HG03432 (cell line): ENCODE data around the gene ZGPAT.

Source experiments
- ATAC-seq: cut with Tn5 transposase; IDR thresholded peaks from one replicate; pipeline ENCODE4 v1.9.1; 2021; ENCODE audit warnings: mild to moderate bottlenecking, moderate library complexity; ENCODE audit not compliant: unreplicated experiment

Gene ZGPAT

DNA sequence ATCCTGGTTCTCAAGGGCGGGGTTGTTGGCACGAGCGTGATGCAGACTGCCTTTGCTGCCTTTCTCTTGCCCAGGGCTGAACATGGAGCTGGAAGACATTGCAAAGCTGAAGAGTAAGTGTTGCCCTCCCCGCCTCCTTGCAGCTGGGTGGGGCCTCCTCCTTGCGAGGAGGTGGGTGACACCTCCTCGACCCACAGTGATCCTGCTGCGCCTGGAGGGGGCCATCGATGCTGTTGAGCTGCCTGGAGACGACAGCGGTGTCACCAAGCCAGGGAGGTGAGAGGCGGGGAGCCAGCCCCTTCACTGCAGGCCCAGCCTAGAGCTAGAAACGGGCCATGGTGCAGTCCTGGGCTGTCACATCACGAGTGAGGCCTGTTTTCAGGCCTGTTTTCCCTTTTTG is 29.8 kb upstream of the ZGPAT start:
- no peak for ATAC-seq

DNA sequence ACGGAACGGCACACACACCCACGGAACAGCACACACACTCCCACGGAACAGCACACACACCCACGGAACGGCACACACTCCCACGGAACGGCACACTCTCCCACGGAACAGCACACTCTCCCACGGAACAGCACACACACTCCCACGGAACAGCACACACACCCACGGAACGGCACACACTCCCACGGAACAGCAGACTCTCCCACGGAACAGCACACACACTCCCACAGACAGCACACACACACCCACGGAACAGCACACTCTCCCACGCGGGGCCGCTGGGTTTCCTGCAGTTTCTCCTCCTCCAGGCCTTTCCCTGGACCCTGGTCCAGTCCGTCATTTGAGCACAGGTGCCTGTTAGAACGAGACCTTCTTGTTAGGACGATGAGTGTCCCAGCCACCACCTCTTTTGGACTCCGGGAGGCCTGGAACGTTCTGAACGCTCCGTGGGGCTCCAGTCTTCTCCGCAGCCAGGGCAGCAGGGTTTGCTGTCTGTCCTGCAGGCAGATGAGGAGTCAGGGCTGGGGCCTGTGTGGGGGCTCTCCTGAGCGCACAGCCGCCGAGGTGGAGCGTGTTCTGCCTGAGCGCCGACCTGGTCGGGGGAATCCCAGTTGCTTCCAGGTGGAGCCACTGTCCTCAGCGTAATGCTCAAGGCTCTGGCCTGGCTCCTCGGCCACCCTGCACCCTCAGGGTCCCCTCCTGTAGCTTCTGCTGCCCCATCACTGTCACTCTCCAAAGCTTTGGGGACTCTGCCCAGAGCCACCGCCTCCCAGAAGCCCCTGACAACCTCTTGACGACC is 29.0 kb upstream of the ZGPAT start:
- no peak for ATAC-seq

DNA sequence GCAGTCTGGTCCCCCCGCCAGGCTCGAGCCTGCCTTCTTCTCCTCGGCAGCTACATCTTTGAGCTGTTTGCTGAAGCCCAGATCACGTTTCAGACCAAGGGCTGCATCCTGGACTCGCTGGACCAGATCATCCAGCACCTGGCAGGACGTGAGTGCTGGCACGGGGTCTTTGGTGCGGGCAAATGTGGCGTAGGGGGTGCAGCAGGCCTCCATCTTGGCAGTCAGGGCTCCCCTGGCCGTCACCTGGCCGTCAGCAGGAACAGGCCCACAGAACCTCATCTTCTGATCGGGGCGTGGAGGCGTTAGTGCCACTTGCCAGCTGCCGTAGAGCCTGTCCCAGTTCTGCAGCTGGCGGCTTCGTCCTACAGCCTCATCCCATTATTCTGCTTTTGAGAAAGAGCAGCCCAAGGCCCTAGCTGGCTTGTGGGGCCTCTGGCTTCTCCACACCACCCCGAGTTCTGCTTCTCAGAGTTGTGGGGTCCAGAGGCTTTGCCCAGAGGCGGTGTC is 28.0 kb upstream of the ZGPAT start:
- ATAC-seq, result no peak

DNA sequence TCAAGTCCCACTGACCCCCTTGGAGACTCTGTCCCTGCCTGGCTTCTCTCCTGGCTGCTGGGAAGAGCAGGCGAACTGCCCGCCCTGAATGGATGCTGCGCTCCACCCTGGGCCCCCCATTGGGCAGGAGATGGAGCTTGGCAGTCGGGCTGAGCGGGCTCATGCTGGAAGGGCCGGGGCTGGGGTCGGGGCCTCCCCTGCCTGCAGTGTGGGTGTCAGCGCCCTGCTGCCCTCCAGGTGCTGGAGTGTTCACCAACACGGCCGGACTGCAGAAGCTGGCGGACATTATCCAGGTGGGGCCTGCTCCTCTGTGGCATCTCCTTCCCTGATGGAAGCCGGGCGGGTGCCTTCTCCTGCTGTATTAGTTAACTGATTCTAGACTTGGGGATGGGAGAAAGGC is 27.4 kb upstream of the ZGPAT start:
- no peak for ATAC-seq

DNA sequence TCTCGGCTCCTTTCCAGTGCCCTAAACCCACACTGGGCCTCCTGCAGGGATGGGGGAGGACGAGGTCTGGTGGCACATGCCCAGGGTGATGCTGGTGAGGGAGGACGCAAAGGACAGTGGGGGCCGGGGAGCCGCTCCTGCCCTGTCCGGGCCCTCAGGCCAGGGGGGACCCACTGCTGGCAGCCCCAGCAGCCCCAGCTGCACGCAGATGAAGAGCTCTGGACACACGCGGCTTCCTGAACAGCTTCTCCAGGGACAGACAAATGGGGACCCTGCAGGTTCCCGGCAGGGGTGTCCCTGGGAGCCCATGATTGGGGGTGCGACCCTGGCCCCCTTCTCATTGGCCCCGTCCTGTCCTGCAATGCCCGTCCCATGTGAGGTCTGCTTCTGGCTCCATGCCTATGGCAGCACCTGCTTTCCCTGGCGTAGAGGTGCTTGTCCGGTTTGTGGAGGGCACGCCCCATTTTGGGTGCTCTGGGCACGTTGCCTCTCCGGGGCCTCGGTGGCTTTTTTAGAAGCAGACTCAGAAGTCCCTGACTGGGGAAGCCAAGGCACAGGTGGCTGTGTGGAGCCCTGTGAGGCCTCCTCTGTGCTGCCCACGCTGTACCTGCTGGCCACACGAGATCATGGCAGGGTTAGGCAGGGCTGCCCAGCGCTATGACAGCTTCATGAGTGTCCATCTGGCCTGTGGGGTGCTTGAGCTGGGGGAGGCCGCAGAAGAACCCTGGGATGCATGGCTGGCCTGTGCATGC is 26.8 kb upstream of the ZGPAT start:
- no peak for ATAC-seq

DNA sequence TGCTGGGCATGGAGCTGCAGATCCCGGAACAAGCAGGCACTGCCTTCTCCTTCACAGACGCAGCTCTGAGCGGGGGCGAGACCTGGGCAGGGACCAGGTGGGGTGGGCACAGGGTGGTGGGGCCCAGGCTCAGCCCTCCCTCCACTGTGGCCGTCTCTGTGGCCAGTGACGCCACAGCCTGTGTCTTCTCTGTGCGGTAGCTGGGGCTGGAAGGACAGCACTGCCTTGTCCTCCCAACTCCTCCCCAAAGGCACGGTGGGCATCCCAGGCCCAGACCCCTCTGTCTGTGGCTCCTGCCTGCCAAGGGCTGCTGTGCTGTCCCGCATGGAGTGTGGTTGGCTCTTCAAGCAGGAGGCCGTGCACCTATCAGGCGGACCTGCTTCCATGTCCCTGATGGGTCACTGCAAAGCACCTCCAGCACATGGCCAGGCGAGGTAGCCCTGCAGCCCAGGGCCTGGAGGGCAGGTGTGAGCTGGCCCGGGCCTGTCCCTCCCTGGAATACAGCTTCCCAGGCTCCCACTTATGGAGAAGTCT is 26.2 kb upstream of the ZGPAT start:
- no peak for ATAC-seq

DNA sequence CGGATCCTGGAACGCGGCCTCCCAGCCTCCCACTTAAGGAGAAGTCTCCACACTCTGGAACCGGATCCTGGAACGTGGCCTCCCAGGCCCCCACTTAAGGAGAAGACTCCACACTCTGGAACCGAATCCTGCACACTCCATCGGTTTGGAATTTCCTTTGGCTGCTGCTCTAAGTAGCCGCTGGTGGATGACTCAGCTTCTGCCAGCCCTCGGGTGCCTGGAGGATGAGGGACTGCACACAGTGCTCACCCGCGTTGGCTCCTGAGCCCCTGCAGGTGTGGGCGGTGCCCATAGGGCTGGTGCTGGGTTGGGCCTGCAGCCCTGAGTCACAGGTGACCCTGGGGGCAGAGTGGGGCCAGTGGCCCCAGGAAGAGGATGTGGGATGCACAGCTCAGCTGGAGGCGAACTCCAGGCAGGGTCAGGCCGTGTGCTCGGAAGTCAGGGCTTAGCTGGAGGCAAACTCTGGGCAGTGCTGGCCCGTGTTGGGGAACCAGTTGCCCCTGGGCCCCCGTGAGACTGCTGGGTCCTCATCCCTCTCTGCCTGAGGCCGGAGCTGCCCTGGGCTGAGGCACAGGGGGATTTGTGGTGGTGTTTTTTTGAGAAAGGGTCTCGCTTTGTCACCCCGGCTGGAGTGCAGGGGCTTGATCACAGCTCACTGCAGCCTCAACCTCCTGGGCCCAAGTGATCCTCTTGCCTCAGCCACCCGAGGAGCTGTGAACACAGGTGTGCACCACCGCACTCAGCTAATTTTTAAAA is 25.3 kb upstream of the ZGPAT start:
- ATAC-seq, result no peak

DNA sequence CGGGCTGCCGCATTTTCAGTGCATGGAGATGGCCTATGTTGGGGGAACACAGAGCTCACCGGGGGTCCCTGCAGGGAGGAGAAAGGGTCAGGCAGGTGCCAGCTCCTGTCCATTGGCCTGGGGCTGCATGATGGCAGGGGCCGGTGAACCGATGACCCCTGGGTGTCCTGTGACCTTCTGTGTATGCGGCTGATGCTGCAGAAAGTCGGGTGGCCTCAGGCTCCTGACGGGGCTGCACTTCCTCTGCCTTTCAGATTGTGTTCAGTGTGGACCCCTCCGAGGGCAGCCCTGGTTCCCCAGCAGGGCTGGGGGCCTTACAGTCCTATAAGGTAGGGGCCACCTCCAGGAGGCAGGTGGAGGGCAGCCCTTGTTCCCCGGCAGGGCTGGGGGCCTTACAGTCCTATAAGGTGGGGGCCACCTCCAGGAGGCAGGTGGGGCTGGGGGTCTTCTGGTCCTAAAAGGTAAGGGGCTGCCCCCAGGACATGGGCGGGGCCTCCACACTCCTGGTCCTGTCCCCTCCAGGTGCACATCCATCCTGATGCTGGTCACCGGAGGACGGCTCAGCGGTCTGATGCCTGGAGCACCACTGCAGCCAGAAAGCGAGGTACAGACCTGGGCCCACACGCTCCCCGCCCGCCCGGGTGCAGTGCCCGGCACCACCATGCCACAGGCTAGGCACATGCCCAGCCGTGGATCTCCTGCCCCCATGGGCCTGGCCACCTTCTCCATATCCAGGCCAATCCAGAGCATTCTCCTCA is 22.4 kb upstream of the ZGPAT start:
- no peak for ATAC-seq

DNA sequence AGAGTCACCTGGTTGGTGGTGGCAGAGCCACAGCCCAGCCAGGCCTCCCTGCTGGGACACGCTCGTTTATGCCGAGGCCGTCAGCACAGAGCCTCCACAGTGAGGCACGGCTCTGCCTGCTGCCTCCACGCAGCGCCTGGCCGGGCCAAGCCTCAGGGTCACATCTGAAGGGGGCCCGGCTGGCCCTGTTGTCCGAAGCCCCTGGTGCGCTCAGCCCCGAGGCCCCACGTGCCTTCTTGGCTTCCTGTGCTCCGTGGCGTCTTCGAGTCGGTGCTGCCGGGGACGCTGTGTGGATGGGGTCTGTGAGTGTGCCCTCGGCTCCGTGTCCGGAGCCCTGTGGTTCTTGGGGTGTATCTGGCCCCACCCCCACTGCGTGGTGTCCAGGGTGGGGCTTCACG is 21.7 kb upstream of the ZGPAT start:
- no peak for ATAC-seq

DNA sequence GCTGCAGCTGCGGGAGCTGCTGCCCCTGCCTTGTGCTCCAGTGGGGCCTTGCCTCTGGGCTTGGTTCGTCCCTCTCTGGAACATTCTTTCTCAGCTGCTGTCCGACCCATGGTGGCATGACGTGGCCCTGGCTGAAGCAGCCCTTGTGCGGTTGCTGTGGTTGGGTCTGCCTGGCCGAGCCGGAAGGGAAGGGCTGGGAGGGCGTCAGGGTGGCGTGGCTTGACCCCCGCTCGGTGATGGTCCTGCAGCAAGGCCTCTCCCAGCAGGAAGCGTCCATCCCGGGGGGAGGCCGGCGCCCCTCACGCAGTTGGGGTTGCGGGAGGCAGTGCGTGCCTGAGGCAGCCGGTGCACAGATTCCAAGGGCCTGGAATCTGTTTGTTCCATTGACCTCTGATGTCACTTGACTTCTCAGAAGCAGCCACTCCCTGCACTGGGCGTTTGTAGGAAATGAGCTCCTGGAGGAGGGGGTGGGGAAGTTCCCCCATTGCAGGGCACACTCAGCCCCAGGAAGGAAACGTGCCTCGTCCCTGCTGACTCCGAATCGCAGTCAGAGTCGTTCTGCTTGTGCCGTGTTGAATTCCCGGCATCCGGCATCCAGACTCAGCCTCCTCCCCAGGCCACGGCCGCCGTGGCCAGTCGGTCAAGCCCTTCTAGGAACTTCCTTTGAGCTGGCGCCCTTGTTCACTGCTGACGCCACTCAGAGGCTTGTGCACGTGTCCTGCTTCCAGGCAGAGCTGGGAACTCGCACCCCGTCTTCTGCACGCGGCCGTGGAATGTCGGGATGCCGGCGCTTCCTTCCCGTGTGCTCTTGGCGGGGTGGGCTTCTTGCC is 21.1 kb upstream of the ZGPAT start:
- no peak for ATAC-seq

DNA sequence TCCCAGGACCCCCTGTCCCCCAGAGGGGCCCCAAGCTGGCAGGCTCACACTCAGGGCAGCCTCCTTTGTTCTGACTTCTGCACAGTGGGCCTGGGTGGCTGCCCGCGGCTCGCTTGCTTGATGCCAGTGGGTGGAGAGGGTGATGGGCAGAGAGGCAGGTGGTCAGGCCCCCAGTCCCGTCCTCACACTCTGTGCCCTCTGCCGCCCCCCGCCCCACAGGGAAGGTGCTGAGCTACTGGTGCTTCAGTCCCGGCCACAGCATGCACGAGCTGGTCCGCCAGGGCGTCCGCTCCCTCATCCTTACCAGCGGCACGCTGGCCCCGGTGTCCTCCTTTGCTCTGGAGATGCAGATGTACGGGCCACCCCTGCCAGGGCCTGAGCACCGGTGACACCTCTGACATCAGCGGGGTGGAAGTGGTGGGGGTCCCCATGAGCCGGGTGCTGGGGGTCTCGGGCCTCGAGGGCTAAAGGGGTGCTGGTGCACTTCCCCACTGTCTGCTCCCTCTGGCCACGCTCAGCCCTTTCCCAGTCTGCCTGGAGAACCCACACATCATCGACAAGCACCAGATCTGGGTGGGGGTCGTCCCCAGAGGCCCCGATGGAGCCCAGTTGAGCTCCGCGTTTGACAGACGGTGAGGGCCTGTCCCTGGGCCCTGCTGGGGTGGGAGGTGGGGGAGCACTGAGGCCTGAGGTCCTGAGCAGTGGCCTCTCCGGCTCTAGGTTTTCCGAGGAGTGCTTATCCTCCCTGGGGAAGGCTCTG is 20.2 kb upstream of the ZGPAT start:
- ATAC-seq, result no peak

DNA sequence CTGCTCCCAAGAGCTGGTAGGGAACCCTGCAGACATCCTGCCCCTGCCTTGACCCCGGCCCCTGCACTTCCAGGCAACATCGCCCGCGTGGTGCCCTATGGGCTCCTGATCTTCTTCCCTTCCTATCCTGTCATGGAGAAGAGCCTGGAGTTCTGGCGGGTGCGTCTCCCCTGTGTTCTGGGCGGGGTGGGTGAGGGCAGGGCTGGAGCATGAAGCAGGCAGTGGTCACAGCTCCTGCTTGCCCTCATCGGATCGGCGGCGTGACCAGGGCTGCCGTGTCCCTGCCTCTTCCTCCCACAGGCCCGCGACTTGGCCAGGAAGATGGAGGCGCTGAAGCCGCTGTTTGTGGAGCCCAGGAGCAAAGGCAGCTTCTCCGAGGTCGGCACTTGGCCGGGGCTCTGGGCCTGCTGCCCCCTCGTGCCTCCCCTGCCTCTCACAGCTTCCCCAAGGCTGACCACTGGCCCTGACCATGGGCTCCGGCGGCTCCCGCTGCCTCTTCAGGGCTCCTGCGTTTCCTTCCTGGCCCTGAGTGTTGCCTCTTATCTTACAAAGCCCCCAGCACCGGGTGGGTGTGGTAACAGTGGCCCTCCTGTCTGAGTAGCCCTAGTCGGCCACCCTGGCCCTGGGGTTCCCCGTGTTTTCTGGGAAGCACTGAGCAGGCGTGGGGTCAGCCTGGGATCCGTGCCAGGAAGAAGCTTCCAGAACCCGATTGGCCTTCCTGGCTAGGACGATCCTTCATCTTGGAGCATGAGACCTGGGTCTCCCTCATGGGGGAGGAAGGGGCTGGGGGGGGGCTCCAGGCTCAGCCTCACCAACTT is 19.4 kb upstream of the ZGPAT start:
- ATAC-seq, result no peak

DNA sequence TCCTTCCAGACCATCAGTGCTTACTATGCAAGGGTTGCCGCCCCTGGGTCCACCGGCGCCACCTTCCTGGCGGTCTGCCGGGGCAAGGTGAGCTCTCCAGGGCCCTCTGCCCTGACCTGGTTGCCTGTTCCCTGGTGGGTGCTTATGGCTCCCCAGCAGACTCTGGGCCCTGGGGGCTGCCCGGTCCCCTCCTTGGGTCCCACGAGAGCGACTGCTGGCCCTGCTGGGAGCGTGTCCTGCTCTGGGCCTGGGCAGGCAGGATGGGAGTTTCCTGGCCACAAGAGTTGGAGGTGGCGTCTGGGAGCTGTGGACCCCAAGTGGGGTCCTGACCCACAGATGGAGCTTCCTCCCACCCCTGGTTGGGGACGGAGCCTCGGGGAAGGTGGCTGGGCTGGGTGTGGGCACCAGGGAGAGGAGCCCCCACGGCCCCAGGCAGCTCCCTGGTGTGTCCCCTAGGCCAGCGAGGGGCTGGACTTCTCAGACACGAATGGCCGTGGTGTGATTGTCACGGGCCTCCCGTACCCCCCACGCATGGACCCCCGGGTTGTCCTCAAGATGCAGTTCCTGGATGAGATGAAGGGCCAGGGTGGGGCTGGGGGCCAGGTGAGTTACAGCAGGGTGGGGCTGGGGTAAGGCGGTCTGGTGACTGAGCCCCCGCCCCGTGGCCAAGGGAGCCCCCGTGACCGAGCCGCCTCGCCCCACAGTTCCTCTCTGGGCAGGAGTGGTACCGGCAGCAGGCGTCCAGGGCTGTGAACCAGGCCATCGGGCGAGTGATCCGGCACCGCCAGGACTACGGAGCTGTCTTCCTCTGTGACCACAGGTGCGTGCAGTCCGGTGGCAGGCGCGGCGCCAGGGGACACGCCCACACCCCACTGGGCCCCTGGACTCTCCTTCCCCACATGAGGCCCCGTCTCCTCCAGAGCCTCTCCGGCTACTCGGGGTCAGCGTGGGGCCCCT is 18.5 kb upstream of the ZGPAT start:
- ATAC-seq, result no peak

DNA sequence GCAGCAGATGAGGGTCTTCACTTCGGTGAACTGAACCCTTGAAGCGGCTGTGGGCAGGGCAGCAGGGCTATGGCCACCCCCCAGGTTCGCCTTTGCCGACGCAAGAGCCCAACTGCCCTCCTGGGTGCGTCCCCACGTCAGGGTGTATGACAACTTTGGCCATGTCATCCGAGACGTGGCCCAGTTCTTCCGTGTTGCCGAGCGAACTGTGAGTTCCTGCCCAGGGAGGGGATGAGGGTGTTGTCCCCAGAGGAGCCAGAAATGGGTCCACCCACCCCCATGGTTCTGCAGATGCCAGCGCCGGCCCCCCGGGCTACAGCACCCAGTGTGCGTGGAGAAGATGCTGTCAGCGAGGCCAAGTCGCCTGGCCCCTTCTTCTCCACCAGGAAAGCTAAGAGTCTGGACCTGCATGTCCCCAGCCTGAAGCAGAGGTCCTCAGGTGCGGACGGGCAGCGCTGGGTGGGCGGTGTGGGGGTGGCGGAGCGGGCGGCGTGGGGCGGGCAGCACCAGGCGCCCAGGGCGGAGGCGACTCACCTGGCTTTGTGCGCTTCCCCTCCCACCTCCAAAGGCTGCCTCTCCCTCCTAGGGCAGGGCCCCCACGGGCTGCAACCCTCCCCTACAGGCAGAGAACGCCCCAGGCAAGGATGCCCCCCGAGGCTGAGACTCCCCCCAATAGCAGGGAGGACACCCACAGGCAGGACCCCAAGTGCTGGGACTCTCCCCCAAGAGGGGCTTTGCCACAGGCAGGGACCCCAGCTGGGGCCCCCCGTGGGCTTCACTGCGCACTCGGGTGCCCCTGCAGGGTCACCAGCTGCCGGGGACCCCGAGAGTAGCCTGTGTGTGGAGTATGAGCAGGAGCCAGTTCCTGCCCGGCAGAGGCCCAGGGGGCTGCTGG is 17.6 kb upstream of the ZGPAT start:
- no peak for ATAC-seq

DNA sequence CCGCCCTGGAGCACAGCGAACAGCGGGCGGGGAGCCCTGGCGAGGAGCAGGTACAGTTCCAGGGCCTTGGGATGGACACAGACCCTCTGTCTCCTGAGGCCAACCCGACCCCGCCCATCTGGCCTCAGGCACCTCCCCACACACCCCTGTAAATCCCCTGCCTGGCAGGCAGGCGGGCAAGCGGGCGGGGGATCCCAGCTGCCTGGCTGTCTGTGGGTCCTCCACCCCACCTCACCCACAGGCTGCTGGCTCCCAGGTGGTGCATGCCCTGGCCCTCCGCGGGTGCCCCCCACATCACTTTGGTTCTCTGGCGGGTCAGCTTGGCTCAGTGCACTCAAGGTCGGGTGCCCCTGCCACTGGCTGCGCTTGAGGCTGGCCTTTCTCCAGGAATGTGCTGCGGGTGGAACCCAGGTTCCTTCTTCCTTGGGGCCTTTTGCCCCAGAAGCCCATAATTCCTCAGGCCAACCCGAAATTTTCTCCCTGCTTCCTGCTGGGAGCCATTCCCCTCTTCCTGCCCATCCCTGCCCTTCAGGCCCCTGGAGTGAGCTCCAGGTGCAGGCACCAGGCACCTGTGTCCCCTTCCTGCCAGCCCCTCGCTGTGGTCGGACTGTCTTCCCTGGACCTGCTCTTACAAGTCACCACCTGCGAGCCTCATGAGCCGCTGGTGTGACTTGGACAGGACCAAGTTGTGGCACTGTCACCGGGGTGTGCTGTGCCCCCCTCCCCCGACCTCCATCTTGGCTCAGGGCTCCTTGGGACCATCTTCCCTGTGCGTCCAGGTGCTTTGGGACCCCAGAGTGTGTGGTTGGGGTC is 16.7 kb upstream of the ZGPAT start:
- ATAC-seq, result no peak
